Stimulated activated CD8-positive, alpha-beta memory T cell treated with anti-CD3 and anti-CD28 coated beads, Interleukin-7, amount 100 ng/mL, for 48 hours (primary cell): Measurements from ENCODE around the gene TBC1D4.

ENCODE experiments used
- DNase-seq, 2 donors: peaks; one replicate each; pipeline ENCODE4 v3.0.0-alpha.2; 2020; ENCODE audit warnings: low read depth in 1 of 2; ENCODE audit errors: extremely low read depth in 1 of 2

The TBC1D4 gene, protein sequence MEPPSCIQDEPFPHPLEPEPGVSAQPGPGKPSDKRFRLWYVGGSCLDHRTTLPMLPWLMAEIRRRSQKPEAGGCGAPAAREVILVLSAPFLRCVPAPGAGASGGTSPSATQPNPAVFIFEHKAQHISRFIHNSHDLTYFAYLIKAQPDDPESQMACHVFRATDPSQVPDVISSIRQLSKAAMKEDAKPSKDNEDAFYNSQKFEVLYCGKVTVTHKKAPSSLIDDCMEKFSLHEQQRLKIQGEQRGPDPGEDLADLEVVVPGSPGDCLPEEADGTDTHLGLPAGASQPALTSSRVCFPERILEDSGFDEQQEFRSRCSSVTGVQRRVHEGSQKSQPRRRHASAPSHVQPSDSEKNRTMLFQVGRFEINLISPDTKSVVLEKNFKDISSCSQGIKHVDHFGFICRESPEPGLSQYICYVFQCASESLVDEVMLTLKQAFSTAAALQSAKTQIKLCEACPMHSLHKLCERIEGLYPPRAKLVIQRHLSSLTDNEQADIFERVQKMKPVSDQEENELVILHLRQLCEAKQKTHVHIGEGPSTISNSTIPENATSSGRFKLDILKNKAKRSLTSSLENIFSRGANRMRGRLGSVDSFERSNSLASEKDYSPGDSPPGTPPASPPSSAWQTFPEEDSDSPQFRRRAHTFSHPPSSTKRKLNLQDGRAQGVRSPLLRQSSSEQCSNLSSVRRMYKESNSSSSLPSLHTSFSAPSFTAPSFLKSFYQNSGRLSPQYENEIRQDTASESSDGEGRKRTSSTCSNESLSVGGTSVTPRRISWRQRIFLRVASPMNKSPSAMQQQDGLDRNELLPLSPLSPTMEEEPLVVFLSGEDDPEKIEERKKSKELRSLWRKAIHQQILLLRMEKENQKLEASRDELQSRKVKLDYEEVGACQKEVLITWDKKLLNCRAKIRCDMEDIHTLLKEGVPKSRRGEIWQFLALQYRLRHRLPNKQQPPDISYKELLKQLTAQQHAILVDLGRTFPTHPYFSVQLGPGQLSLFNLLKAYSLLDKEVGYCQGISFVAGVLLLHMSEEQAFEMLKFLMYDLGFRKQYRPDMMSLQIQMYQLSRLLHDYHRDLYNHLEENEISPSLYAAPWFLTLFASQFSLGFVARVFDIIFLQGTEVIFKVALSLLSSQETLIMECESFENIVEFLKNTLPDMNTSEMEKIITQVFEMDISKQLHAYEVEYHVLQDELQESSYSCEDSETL (N-terminal part only)

GRCh38 chr13:75482070-75482819, at the start of gene TBC1D4:
TBC1D4 (minus strand) TSS chr13:75482169; CDS start chr13:75481767, 402 bp downstream.
- DNase-seq = peak; percentile 29 to 47

- DNase-seq = no peak
Observed at GRCh38 chr13:75530549-75530961, 48.6 kb upstream of the TBC1D4 start.

- DNase-seq = no peak
Observed at GRCh38 chr13:75521956-75522355, 40.0 kb upstream of the TBC1D4 start.

GRCh38 chr13:75518439-75519088, 36.6 kb upstream of the TBC1D4 start:
- no peak for DNase-seq

GRCh38 chr13:75514080-75514995, 32.4 kb upstream of the TBC1D4 start:
- no peak for DNase-seq

DNA sequence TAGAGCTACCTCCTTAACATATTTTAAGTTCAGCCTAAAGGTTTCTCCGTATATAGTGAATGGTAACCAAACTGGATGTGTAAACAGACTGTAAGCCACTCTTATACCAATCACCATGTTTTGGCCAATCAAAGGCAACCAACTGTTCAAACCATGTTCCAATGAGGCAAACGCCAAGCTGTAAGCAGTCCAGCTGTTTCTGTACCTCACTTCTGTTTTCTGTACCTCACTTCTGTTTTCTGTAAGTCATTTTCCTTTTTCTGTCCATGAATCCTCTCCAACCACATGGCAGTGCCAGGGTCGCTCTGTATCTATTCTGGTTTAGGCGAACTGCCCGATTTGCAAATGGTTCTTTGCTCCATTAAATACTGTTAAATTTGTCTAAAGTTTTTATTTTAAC, 31.3 kb upstream of the TBC1D4 start:
- no peak for DNase-seq

- no peak for DNase-seq
Observed at GRCh38 chr13:75512253-75512652, 30.3 kb upstream of the TBC1D4 start.

GRCh38 chr13:75511051-75511625, 29.2 kb upstream of the TBC1D4 start:
- DNase-seq = no peak

- DNase-seq = no peak
Observed at GRCh38 chr13:75508002-75508548, 26.1 kb upstream of the TBC1D4 start.

- DNase-seq = no peak
Observed at GRCh38 chr13:75507027-75508001, 25.3 kb upstream of the TBC1D4 start.

DNA sequence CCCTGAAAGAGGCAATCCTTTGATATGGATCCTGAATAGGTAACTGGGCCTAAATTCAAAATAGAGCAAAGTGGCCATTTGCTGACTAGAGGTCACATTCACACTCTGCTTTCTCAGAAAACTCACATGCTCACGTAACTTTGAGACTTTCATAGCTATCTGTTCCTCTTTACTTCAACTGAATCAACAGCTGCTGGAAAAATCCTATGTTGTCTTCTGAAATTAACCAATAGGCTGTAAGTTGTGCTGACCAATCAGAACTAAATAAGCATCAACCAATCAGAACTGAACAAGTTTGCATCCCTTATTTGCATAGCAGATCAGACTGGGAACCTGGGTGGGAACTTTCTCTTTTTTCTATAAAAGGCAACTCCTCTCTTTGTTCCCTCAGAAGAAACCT, 24.0 kb upstream of the TBC1D4 start:
- no peak for DNase-seq

DNA sequence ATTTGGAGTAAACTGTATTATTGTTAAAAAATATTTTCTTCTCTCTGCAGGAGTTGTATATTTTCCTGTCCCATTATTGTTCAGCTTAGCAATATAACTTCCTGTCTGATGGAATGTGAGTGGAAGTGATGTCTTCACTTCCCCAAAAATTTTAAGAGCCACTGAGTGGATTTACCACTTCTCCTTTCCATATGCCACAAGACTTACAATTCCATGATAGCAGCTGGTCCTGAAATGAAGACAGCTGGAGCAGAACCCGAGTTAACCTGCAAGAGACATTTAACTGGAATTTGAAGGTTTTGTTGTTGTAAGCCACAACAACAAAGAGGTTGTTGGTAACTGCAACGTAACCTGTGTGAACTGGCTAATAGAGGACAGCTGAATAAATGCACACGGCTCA, 23.4 kb upstream of the TBC1D4 start:
- no peak for DNase-seq

GRCh38 chr13:75495938-75496337, 14.0 kb upstream of the TBC1D4 start:
- DNase-seq = no peak

GRCh38 chr13:75494491-75494890, 12.5 kb upstream of the TBC1D4 start:
- no peak for DNase-seq

- no peak for DNase-seq
Observed at GRCh38 chr13:75493156-75493555, 11.2 kb upstream of the TBC1D4 start.

DNA sequence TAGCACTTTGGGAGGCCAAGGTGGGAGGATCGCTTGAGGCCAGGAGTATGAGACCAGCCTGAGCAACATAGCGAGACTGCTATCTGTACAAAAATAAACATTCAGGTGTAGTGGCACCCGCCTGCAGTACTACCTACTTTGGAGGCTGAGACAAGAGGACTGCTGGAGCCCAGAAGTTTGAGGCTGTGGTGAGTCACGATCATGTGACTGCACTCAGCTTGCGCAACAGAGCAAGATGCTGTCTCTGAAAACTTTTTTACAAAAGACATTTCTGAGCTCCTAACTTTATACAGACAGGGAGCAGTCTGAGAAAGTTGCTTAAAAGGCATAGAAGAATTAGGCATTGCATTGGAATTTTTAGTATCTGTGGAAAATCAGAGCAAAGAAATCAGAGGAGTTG, 10.4 kb upstream of the TBC1D4 start:
- no peak for DNase-seq

DNA sequence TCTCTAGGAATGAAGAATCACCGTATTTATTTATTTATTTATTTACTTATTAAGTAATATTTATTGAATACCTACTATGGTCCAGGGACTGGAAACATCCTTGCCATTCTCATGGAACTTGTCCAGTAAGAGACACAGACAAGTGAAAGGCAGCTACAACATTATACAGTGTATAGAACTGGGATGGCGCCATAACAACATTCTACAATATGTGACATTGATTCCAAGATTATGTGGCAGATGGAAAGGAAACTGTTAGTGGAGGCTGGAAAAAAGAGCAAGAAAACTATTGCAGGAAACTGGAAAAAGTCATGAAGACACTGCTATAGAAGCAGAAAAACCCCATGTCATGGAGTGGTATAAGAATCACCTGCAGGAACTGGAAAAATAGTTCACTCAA, 9.4 kb upstream of the TBC1D4 start:
- DNase-seq = no peak
